NCI-H2107 (cell line): ENCODE measurements around the gene CPD.
"Not testable (repeated sequence)": the region's sequence is repeated elsewhere in the genome, so short reads cannot be mapped to it uniquely, and the experiment has no call there.

Experiments used
- DNase-seq: peaks from one replicate; lab custom pipeline; 2025; lab: John Stamatoyannopoulos, UW

The CPD gene

DNA sequence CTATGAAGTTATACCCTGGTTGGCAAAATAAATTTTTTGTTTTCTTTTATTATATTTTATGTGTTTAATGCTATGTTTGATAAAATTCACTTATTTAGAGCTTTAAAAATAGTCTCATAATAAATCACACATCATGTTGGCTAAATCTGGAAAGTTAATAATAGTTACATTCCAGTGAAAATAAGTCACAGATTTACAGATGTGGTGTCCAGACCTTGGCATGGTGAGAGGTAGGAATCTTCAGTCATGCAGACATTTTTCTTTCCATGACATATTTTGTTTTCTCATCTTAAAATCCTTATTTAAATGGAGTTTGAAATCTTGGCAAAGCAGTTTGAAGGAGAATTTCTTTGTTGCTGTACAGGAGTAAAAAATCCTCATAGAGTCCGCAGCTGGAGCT, 50.4 kb downstream of the CPD start:
- no peak for DNase-seq

DNA sequence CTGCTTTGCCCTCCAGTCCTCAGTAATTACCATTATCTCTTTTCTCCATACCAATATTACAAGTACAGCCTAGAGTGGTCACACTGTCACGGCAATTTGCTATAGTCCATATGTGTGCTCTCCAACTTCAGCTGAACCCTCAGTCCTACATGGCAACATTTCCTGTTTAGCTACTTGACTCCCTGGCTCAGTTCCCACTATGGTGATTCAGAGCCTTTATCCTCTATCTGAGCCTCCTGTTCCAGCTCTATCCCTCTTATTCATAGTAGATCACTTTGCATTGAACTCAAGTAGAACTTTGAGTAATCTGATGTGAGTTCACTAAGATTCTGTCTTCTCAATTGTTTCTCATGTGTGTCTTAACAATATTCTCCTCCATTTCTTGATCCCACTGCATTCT, 54.8 kb downstream of the CPD start:
- DNase-seq, result peak; percentile 55

DNA sequence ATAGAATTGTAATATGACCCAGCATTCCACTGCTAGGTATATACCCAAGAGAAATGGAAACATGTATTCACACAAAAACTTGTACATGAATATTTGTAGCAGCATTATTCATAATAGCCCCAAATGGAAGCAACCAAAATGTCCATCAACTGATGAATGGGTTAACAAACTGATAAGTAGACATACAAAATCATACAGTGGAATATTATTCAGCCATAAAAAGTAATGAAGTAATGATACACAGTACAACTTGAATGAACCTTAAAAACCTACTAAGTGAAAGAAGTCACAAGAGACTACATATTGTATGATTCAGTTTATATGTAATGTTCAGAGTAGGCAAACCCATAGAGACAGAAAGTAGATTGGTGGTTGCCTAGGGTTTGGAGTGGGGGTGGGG, 58.0 kb downstream of the CPD start:
- no peak for DNase-seq

DNA sequence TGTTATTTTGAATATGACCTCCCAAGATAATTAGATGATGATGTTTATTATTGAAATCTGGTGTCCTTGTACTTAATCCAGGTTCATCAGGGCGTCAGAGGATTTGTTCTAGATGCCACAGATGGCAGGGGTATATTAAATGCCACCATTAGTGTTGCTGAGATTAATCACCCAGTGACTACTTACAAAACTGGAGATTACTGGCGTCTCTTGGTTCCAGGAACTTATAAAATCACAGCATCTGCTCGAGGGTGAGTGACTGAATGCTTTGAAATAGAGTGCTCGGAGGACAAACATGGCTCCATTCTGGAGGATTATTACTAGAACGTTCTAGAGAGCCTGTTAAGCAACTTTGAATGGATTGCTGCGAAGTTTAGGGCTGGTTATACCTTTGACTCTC, 65.0 kb downstream of the CPD start:
- DNase-seq, result no peak

DNA sequence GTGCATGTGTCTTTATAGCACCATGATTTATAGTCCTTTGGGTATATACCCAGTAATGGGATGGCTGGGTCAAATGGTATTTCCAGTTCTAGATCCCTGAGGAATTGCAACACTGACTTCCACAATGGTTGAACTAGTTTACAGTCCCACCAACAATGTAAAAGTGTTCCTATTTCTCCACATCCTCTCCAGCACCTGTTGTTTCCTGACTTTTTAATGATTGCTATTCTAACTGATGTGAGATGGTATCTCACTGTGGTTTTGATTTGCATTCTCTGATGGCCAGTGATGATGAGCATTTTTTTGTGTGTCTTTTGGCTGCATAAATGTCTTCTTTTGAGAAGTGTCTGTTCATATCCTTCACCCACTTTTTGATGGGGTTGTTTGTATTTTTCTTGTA, 67.9 kb downstream of the CPD start:
- not testable (repeated sequence) for DNase-seq

DNA sequence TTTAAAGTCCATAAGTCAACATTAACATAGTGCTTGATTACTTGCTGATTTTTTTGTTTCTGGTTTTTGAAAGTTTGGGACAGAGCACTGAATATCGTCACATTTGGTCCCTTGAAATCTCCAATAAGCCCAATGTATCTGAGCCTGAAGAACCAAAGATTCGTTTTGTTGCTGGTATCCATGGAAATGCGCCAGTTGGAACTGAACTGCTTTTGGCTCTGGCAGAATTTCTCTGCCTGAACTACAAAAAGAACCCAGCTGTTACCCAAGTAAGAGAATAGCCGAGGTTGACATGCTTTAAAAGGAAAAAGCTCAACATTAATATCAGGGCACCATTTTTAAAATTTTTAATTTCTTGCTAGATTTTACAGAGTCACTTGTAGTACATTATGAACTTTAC, 70.8 kb downstream of the CPD start:
- no peak for DNase-seq

DNA sequence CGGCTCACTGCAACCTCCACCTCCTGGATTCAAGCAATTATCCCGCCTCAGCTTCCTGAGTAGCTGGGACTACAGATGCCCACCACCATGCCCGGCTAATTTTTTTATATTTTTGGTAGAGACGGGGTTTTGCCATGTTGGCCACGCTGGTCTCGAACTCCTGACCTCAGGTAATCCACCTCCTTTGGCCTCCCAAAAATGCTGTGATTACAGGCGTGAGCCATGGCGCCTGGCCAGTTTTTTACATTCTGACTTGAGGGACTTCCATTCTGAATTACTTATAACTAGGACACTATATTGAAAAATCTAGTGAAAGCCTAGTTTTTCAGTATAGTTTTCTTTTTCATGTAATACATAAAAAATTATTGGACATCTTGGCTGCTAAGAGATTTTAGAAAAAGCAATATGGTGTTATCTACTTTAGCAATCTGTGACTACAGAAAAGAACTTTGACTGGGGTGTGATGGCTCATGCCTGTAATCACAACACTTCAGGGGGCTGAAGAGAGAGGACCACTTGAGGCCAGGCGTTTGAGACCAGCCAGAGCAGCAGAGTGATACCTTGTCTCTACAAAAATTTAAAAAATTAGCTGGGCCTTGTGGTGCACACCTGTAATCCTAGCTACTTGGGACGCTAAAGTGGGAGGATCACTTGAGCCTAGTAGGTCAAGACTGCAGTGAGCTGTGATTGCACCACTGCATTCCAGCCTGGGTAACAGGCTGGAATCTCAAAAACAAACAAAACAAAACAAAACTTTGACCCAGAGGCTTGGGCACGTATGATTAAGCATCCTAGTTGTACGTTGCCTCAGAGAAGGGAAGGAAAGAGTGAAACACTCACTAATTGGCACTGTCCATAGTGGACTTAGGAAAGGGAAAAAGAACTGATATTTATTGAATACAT, 71.6 kb downstream of the CPD start:
- no peak for DNase-seq

DNA sequence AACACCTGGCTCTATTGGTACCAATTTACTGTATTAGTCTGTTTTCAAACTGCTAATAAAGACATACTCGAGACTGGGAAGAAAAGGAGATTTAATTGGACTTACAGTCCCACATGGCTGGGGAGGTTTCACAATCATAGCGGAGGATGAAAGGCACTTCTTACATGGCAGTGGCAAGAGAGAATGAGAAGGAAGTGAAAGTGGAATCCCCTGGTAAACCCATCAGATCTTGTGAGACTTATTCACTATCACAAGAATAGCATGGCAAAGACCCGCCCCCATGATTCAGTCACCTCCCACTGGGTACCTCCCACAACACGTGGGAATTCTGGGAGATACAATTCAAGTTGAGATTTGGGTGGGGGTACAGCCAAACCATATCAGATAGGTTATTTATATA, 75.9 kb downstream of the CPD start:
- DNase-seq, result no peak

DNA sequence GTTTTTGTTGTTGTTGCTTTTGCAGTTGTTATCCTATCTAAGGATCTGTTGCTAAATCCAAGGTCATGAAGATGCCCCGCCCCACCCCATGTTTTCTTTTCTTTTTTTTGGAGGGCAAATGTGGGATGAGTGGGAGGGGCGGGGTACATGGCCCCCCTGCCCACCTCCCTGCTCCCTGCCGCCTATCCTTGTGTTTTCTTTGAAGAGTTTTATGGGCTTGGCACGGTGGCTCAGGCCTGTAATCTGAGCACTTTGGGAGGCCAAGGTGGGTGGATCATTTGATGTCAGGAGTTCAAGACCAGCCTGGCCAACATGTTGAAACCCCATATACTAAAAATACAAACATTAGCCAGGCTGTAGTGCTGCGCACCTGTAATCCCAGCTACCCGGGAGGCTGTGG, 79.6 kb downstream of the CPD start:
- DNase-seq, result no peak

DNA sequence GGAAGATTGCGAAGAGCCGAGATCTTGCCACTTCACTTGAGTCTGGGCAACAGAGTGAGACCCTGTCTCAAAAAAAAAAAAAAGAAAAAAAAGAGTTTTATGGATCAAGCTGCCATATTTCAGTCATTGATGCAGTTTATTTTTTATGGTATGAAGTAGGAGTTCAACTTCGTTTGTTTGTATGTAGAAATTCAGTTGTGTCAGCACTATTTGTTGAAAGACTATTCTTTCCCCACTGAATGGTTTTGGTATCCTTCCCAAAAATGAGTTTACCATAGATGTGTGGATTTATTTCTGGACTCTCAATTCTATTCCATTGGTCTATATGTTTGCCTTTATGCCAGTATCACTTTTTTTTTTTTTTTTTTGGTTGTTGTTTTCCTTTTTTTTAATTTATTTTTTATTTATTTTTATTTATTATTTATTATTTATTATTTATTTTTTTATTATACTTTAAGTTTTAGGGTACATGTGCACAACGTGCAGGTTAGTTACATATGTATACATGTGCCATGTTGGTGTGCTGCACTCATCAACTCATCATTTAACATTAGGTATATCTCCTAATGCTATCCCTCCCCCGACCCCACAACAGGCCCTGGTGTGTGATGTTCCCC, 80.2 kb downstream of the CPD start:
- DNase-seq, result not testable (repeated sequence)

DNA sequence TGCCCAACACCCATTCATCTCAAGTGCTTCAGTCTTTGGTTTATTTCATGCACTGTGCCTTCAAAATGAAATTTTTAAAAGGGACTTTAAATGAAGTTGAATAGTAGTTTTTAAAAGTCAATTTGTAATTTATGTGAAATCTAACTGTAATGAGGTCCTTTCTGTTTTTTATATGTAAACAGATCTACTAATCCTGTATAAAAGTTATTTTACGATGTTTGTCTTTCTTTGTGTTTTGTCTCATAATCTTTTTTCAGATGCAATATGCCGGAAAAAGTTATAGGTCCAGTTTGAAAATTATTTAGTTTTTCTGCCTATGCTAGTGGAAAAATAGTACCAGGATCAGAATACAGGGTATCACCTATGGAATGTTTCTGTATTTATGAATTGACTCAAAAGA, 89.7 kb downstream of the CPD start:
- DNase-seq, result no peak

DNA sequence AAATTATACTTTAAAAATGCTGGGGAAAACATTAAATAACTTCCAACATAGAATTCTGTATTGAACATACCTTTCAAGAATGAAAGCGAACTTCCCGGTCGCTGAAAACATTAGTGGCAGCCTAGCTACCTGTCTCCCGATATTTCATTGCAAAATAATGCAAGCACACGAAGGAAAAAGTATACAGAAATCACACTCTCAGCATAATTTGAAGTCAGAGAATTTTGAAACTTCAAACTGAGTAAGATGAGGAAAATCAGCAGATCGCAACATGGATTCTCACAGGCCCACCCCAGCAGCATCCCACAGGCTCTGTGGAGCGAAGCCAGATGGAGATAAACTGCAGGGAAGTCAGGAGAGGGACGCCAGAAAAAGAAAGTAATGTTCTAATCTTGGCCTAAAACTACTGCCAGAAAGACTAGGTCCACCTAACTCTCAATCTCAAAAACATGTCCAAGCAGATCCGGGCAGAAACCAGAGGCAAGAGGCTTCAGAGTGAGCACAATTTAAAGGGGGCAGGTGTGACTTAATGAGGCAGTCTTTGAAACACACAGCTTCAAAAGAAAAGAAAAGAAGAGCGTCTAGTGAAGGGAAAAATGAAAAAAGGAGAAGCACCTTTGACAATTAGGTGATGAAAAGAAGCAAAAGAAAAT, 93.6 kb downstream of the CPD start:
- DNase-seq, result no peak

DNA sequence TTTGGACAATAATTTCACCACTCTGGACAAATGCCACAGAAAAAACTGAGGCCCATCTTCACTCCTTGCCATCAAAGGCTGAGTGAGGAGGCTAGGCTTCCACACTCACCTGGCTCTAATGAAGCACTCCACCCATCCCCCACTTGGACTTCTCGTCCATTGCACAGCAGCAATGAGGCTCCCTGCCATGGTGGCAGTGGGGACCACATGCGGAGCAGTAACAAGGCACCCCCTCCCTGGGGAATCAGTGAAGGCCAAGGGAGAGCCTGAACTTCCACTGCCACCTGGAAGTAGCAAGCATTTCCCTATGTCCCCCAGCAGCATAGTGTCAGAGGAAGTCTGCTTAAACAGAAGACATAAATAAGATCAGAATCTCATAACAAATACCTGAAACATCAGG, 96.5 kb downstream of the CPD start:
- DNase-seq, result no peak

DNA sequence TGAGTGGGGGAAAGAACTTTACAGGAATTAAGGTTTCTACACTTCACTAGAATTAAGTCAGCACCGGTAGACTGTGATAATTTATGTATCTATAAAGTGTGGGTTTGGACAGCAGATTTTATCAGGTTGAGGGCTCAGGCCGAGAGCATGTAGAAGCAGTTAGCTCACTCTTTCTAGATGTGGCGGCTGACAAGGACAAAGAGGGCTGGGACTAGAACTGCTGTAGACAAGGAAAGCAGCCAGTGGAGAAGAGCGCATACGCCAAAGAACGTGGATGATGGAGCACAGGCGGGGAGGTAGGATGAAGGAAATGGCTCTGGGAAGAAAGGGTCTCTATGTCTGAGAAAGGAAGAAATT, 98.0 kb downstream of the CPD start:
- no peak for DNase-seq

DNA sequence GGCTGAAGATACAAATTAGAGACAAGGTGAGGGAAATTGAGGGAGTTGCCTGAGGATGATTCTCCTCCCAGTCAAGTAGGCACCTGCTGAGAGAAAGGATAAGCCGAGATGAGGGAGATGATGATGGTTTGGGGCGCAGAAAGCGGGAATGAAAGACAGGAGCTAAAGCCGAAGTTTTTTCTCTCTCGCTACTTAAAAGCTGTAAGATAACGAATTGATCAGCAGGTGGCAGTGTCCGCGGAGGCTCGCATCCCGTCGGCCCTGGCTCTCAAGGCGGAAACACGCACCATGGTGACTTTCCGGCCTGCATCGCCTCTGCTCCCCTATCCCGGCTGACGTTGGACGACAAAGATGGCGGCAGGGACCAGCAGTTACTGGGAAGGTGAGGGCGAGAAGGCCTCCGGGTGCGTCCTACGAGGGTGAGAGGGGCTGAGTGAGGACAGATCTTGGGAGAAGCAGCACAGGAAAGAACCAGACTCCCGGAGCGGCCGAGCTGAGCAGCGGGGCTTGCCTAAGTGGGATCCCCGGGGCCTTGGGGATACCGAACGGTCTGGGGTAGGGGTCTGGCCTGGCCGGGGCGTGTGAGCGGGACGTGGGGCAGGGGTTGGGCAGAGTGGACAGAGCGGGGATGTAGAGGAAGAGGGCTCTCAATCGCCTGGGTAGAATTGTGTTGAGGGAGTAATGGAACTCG, 98.5 kb downstream of the CPD start, which contains the start of gene GOSR1:
Gene GOSR1 (plus strand): TSS at position 326 of the 691 bp plus-strand sequence. CDS start 26 bp downstream, at position 352.
- DNase-seq, result peak; percentile 95

DNA sequence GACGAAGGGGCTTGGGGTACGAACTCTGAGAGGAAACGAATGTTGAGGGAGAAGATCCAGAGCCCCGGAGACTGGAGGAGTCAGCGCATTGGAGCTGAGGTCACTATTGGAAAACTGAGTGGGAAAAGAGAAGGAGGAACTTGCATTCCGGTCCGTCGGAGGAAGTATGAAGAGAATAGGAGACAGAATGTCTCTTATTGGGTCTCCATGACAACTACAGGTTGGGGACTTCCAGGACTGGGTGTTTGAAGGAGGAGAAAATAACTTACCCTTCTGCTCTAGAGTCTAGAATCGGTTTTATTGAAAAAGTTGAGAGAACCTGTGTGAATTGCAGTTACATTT, 99.0 kb downstream of the CPD start:
- DNase-seq, result no peak

DNA sequence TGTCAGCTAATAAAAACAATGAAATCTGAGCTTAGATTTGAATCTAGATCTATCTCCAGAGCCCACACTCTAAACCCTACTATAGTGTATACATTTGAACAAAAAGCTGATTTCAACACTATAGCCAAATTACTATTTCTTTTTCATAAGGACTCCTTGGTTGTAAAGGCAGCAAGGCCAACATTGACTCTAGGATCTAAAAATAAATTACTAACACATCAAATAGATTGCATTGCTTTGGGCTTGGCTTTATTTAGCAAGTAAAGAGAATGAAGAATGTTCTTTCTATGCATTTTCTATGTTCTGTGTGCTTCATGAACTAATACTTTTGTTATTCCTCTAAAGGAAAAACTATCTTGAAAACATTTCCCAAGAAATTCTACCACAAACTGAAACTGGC, 103.8 kb downstream of the CPD start:
- no peak for DNase-seq

DNA sequence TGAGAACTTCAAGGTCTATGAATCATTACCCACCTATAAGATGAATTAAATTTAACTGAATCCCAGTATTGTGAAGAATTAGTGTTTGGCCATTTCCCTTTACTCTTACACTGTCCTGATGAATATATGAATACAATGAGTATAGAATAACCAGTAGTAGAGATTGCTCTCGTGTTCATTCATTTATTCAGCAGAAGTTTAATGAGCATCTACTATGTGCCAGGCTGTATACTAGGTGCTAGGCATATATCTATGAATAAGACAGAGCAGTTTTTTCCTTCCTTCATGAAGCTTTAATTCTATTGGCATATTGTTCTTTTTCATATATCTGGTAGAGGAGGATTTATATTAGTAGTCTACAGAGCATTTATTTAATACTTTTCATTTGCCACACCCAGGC, 104.4 kb downstream of the CPD start:
- no peak for DNase-seq

DNA sequence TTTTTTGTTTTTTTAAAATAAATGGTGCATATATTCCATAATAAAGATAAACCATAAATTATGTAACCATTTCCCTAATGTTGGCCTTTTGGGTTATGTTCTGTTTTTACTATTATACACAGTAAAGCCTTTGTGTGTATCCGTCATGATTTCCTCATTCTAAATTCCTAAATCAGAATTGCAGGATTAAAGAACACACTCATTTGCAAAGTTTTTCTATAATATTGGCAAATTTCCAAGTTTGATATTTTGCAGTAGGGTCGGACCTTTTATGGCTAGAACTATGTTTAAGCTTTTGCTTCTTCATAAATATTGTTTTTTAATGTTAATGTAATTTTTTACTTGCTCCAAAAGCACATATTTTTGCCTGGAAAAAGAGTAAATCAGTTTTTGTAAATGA, 115.1 kb downstream of the CPD start:
- DNase-seq, result no peak

DNA sequence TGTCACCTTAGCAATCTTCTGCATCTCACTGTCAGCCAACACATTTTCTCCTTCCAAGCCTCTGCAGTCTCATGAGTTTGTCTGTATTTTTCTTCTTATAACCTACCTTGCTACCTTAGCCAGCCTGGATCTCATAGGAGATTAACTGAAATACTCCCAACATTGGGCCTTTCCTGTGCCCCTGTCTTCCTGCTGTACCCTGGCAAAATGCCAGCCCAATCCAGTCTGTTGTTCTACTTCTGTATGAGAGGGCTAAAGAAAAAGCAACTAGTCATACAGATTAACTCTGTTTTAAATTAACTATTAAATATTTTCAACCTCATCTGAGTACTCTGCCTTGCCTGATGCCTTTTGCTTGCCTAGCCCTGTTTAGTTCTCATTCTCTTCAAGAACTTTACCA, 116.9 kb downstream of the CPD start:
- DNase-seq, result no peak

DNA sequence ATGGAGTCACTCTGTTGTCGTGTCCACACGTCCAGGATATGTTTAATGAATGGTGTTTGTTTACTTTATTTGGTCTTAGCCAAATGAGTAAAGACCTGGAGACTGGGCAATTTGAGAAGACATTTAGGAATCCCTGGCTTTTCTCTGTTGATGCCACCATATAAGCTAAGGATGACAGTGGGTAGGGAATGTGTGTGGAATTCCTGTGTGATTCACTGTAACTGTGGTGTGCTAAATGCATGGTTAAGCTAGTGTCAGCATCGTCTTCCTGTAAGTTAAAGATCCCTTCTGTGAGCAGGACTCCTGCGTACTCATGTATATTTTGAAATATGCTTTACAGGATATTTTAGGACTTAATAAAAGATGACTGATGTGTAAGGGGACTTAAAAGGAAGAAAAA, 124.8 kb downstream of the CPD start:
- DNase-seq, result no peak

DNA sequence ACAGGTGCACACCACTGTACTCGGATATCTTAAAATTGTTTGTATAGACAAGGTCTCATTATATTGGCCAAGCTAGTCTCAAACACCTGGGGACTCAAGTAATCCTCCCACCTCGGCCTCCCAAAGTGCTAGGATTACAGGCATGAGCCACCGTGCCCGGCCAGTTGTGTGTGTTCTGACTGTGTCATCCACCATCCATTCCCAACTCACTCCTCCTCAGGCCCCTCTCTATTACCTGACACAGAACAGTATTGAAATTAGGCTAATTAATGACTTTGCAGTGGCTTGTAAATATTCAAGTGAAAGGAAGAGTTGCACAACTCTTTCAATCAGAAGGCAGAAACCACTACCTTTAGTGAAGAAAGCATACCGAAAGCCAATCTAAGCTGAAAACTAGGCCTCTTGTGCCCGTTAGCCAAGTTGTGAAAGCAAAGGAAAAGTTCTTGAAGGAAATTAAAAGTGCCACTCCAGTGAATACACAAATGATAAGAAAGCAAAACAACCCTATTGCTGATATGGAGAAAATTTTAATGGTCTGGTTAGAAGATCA, 127.2 kb downstream of the CPD start:
- DNase-seq, result no peak
